ENCODE results near the gene RSPO1. TPM values are rescaled to one million over a fixed set of nuclear protein-coding genes. Genes with fewer than 3 reads are reported as not detected.

Gene RSPO1
- total and polyA plus RNA-seq, 2 of the 4 experiments (the other 2 are of a cell fraction) = not detected

DNA sequence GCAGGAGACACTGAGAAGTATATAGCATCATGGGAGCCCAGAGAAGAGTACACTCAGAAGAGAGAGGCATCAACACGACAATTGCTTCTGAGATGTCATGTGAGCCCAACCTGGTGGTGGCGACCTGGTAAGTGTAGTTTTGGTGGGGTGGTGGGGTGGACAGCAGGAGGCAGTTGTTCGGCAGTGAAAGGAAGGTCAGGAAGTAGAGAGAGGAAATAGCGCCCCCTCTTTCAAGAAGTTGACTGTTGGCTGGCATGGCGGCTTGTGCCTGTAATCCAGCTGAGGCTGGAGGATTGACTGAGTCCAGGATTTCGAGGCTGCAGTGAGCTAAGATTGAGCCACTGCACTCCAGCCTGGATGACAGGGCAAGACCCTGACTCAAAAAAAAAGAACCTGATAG is 12.6 kb downstream of the RSPO1 start:
- WGBS, 2 experiments (ENCODE audit: extremely low coverage in 2 of 2, insufficient read length in 1 of 2) = 48% methylated on average over 6 of the region's 6 CpGs; no CpG with 5 or more reads in 1 of the 2 experiments
- in situ Hi-C loops (cut with MboI; ENCODE audit: low sequenced_read_pairs) = loop anchor here (25.0 kb wide), 1 partner anchor 1190 kb away; no protein-coding TSS in a partner anchor
- no peak for ATAC-seq (ENCODE audit: low read depth)

More for the DNA sequence above, 12.6 kb downstream of the RSPO1 start:
- ChIA-PET CTCF (no interaction called here), POLR2A (ENCODE audit: unreplicated experiment) (no interaction called here)
- Histone ChIP-seq H3K27me3 (ENCODE audit: control insufficient read depth, insufficient read depth, low read length) (peaks cover 24% of the 10 kb centered on the region), H3K9me3 (ENCODE audit: control insufficient read depth, insufficient read depth, low read length) (no peaks in the 10 kb centered on the region), H2AK9ac (replicated peaks; ENCODE audit: low read depth, low read length, poor library complexity) (no peak overlapping the region), H4K91ac (ENCODE audit: insufficient read depth, low read depth, low read length) (no peak overlapping the region), H3K56ac (ENCODE audit: extremely low read depth, insufficient read depth, low read length) (no peak overlapping the region), H4K20me1 (ENCODE audit: insufficient read depth, low read length) (no peaks in the 10 kb centered on the region), H3K4me3 (ENCODE audit: insufficient read depth, low read depth, low read length) (no peak overlapping the region), H3K27ac (ENCODE audit: insufficient read depth, low read length) (no peak overlapping the region), H3K79me1 (ENCODE audit: low read depth in 1 of 2, low read length in 2 of 2) (no peaks in the 10 kb centered on the region), H4K5ac (ENCODE audit: low read depth, low read length) (no peak overlapping the region), H2BK15ac (ENCODE audit: low read depth, low read length) (no peak overlapping the region), H2BK5ac (ENCODE audit: low read depth, low read length, poor library complexity, severe bottlenecking) (no peak overlapping the region), H2BK20ac (ENCODE audit: low read depth, low read length) (no peak overlapping the region), H2AFZ (replicated peaks; ENCODE audit: low read length, poor library complexity) (no peak overlapping the region), H3K9me1 (ENCODE audit: insufficient read depth, low read length) (no peaks in the 10 kb centered on the region), H3K14ac (replicated peaks; ENCODE audit: low read depth, low read length) (no peak overlapping the region), H3K23ac (ENCODE audit: low read depth, low read length) (no peak overlapping the region), H3K9ac (ENCODE audit: low read depth, low read length) (no peak overlapping the region), H3K4ac (ENCODE audit: low read depth, low read length) (no peak overlapping the region), H3K4me1 (ENCODE audit: control insufficient read depth, insufficient read depth, low read length) (no peaks in the 10 kb centered on the region), H4K8ac (ENCODE audit: low read depth in 2 of 2, low read length in 2 of 2) (no peak overlapping the region), H3K36me3 (ENCODE audit: control insufficient read depth, insufficient read depth, low read length) (no peaks in the 10 kb centered on the region), H3K4me2 (ENCODE audit: low read depth, low read length) (no peak overlapping the region), H2AK5ac (ENCODE audit: low read depth, low read length) (no peak overlapping the region), H2BK120ac (ENCODE audit: low read depth, low read length) (no peak overlapping the region), H3K18ac (ENCODE audit: low read depth, low read length) (no peak overlapping the region)
- no peak for DNase-seq
- dilution Hi-C loops (cut with HindIII; ENCODE audit: low sequenced_read_pairs, unreplicated experiment) (no loop called here), intact Hi-C loops (cut with micrococcal nuclease) (no loop called here)
- BruUV-seq (replicated peaks) = no TSS peak
- TF ChIP-seq RAD21 (IDR thresholded peaks at IDR 0.05; ENCODE audit: low read length) (no peak), RCOR1 (IDR thresholded peaks at IDR 0.05; ENCODE audit: insufficient replicate concordance, low read length) (no peak)
- TF ChIP-seq, protein P1, sequence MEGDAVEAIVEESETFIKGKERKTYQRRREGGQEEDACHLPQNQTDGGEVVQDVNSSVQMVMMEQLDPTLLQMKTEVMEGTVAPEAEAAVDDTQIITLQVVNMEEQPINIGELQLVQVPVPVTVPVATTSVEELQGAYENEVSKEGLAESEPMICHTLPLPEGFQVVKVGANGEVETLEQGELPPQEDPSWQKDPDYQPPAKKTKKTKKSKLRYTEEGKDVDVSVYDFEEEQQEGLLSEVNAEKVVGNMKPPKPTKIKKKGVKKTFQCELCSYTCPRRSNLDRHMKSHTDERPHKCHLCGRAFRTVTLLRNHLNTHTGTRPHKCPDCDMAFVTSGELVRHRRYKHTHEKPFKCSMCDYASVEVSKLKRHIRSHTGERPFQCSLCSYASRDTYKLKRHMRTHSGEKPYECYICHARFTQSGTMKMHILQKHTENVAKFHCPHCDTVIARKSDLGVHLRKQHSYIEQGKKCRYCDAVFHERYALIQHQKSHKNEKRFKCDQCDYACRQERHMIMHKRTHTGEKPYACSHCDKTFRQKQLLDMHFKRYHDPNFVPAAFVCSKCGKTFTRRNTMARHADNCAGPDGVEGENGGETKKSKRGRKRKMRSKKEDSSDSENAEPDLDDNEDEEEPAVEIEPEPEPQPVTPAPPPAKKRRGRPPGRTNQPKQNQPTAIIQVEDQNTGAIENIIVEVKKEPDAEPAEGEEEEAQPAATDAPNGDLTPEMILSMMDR (conservative IDR thresholded peaks at IDR 0.05; ENCODE audit: low read depth, low read length) = no peak

Measured in IMR-90 (cell line).